Immature natural killer cell (primary cell): ENCODE data around the gene IPCEF1. TPM values are rescaled to one million over a fixed set of nuclear protein-coding genes. Genes with fewer than 3 reads are reported as not detected.

ENCODE experiments used
- DNase-seq, 3 donors: peaks; one replicate each; pipeline ENCODE4 v3.0.0; 2022; ENCODE audit warnings: mixed read lengths in 1 of 3
- H3K27ac Mint-ChIP-seq, 6 donors: one replicate each; pipeline ENCODE4 v1.8.0; 2020; ENCODE audit warnings: mixed read lengths in 6 of 6, mild to moderate bottlenecking in 5 of 6, inconsistent platforms in 4 of 6, moderate library complexity in 3 of 6
- H3K27me3 Mint-ChIP-seq, 3 donors: one replicate each; pipeline ENCODE4 v1.8.0; 2020 to 2021; ENCODE audit warnings: low read depth in 3 of 3, mild to moderate bottlenecking in 3 of 3, mixed read lengths in 3 of 3, moderate library complexity in 3 of 3, inconsistent platforms in 1 of 3
- H3K36me3 Mint-ChIP-seq, 3 donors: one replicate each; pipeline ENCODE4 v1.8.0; 2020; ENCODE audit warnings: mixed read lengths in 3 of 3, inconsistent platforms in 2 of 3, mild to moderate bottlenecking in 2 of 3
- H3K4me1 Mint-ChIP-seq, 2 donors: one replicate each; pipeline ENCODE4 v1.8.0; 2020; ENCODE audit warnings: inconsistent platforms in 2 of 2, mild to moderate bottlenecking in 2 of 2, mixed read lengths in 2 of 2, moderate library complexity in 1 of 2
- H3K4me3 Mint-ChIP-seq, 5 donors: one replicate each; pipeline ENCODE4 v1.8.0; 2020; ENCODE audit warnings: mild to moderate bottlenecking in 5 of 5, mixed read lengths in 5 of 5, inconsistent platforms in 3 of 5, moderate library complexity in 3 of 5
- H3K9me3 Mint-ChIP-seq, 6 donors: one replicate each; pipeline ENCODE4 v1.8.0; 2020; ENCODE audit warnings: mild to moderate bottlenecking in 6 of 6, mixed read lengths in 6 of 6, inconsistent platforms in 4 of 6, moderate library complexity in 3 of 6
- polyA plus RNA-seq, 3 donors: library from polyadenylated mRNA; unstranded; fragments of 300-500 nt; fragmentation: Illumina TruSeq; gene quantifications; one replicate each; pipeline ENCODE4 v1.2.3, GENCODE V29; 2021

The IPCEF1 gene
- polyA plus RNA-seq, 3 donors from 2014 or later, result 31.2 to 54.3 (median 35.2) TPM

DNA sequence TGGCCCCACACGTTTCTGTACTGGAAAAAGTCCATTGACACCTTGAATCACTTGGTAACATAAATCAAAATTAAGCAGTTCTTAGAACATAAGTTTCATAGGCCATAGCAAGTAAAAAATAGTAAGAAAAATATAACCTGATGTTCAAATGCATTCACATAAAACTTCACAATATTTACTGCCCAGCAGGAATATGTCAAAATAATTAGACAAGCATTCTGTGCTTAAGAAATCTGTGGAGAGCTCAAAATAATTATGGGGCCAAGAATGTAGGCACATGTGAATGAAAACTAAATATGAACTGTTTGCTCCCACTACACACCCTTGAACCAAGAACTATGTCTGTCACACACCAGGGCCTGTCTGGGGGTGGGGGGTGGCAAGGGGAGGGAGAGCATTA lies 70.8 kb downstream of the IPCEF1 start:
- H3K27me3 Mint-ChIP-seq, result peaks cover 0 to 1% (median 0%) of the 10 kb centered on the region in 3 donors
- H3K27ac Mint-ChIP-seq, result no peak overlapping the region
- H3K4me3 Mint-ChIP-seq, result no peak overlapping the region
- no peaks in the 10 kb centered on the region for H3K9me3 Mint-ChIP-seq
- no peak for DNase-seq
- H3K4me1 Mint-ChIP-seq, result peaks cover 0 to 5% of the 10 kb centered on the region in 2 donors
- H3K36me3 Mint-ChIP-seq, result no peaks in the 10 kb centered on the region

DNA sequence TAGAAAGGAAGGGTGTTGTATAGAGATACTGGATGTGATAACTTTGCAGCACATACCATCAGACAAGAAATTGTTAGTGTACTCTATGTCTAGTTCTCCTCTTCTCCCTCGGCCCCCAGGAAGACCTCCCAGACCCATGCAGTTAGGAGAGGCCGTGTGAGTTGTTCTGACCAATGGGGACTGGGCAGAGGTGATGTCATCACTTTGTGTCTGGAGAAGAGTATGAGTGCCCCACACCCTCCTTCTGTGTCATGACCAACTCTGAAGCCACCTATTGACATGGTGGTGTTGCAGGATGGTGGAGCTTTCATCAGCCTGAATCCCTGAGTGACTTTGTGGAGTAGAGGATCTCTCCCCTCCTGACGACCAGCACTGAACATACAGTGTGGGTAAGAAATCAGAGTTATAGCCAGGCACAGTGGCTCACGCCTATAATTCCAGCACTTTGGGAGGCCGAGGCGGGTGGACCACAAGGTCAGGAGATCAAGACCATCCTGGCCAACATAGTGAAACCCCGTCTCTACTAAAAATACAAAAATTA lies 72.2 kb downstream of the IPCEF1 start:
- H3K36me3 Mint-ChIP-seq, result no peaks in the 10 kb centered on the region
- H3K4me1 Mint-ChIP-seq, result peaks cover 0 to 5% of the 10 kb centered on the region in 2 donors
- no peak for DNase-seq
- no peak overlapping the region for H3K4me3 Mint-ChIP-seq
- no peaks in the 10 kb centered on the region for H3K27me3 Mint-ChIP-seq
- no peaks in the 10 kb centered on the region for H3K9me3 Mint-ChIP-seq
- no peak overlapping the region for H3K27ac Mint-ChIP-seq

GRCh38 chr6:154280521-154280920 lies 76.1 kb downstream of the IPCEF1 start:
- no peak overlapping the region for H3K4me3 Mint-ChIP-seq
- no peaks in the 10 kb centered on the region for H3K36me3 Mint-ChIP-seq
- no peak overlapping the region for H3K27ac Mint-ChIP-seq
- peaks cover 0 to 3% (median 2%) of the 10 kb centered on the region in 3 donors for H3K27me3 Mint-ChIP-seq
- no peaks in the 10 kb centered on the region for H3K9me3 Mint-ChIP-seq
- H3K4me1 Mint-ChIP-seq, result peaks cover 13 to 22% of the 10 kb centered on the region in 2 donors
- DNase-seq, result no peak

DNA sequence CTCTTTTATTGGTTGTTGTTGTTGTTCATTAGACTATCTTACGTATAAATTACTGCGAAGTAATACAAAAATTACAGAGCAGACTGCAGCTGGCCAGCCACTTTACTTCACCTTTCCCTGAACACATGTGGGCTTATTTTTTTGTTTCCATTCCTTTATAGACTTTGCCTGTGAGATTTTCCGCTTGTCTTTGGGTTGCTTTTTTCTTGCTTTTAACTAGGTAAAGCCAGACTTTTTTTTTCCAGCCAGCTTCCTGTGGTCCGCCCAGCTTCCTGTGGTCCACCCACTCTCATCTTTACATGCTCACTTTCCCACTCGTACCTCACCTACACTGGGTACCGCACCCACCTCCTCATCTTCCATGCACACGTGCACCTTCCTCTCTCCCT lies 79.0 kb downstream of the IPCEF1 start:
- no peak for DNase-seq
- Mint-ChIP-seq H3K9me3 (no peaks in the 10 kb centered on the region), H3K4me1 (peaks cover 16 to 22% of the 10 kb centered on the region in 2 donors), H3K27ac (peak overlapping the region in 5 of 6 donors; percentile 38 to 73 (median 60)), H3K27me3 (peaks cover 2 to 3% (median 2%) of the 10 kb centered on the region in 3 donors), H3K4me3 (peak overlapping the region; percentile 54 to 79 (median 75)), H3K36me3 (no peaks in the 10 kb centered on the region)

DNA sequence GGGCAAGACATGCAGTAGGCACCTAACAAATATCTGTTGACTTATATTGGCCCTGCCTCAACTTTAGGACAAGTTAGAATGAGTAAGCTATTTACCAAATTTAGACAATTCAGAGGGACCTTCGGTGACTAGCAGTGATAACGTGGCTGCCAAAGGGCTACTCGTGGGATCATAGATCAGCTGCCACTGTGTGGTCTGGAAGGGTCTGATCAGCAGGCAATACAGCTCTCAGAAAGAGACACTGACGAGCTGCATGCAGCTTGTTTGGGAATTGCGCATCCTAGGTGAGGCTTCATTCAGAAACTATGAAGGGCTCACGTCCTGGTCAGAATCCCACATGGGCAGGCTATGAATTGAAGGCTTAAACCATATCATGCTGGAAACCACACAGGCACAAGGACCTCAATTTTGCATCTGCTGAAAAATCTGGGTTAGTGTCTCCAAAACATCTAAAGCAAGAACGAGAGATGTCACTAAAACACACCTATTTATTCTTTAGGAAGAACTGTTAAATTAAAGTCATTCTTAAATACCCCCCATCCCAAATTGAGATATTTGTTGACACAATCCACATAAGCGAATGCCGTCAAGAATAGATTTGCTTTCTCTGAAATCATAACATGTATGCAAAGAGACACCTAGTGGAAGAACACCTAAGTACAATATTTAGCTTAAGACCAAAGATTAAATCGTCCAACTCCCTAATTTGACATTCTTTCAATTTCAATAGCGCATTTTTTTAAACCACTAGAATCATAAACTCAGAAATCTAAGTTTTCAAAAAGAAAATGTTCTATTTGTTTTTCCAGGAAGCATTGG lies 79.6 kb downstream of the IPCEF1 start:
- Mint-ChIP-seq H3K4me1 (peaks cover 16 to 22% of the 10 kb centered on the region in 2 donors), H3K4me3 (peak overlapping the region; percentile 54 to 79 (median 75)), H3K27ac (peak overlapping the region in 3 of 6 donors; percentile 5 to 60 (median 46)), H3K27me3 (peaks cover 2 to 3% (median 2%) of the 10 kb centered on the region in 3 donors), H3K36me3 (no peaks in the 10 kb centered on the region), H3K9me3 (no peaks in the 10 kb centered on the region)
- peak; percentile 40 to 57 (median 56) for DNase-seq

DNA sequence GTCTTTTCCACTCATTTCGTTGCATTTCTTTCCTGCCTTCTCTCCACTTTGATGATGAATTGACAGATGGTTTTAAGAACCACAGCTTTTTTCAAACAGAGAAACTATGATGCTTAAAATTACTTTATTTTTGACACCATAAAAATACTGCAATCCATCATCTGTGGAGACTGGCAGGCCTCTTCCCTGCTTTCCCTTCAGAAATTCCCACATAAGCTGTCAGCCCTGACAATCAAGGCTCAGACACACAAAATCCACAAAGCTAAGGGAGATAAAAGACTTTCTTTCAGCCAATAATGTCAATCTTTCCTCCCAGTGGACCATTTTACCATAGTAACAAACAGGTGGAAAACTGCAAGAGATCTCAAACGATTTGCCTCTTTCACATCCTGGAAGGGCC lies 82.4 kb downstream of the IPCEF1 start:
- H3K4me1 Mint-ChIP-seq, result peaks cover 16 to 22% of the 10 kb centered on the region in 2 donors
- no peaks in the 10 kb centered on the region for H3K9me3 Mint-ChIP-seq
- H3K36me3 Mint-ChIP-seq, result no peaks in the 10 kb centered on the region
- H3K27ac Mint-ChIP-seq, result no peak overlapping the region
- no peak for DNase-seq
- no peak overlapping the region for H3K4me3 Mint-ChIP-seq
- H3K27me3 Mint-ChIP-seq, result peaks cover 2 to 3% (median 2%) of the 10 kb centered on the region in 3 donors

DNA sequence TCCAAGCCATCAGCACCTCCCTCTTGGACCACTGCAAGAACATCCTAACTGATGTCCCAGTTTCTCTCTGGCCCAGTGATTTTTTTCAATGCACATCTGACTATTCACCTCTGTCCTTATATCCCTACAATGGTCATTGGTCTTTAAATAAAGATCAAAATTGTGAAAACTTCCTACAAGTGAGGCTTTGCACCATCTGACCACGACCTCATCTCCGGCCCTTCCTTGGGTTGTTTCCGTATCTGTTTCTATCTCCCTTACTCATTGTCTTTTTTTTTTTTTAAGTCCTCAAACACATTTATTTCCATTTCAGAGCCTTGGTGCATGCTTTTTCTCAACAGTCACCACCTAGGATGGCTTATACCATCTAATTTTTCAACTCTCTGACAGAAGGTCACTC lies 88.1 kb downstream of the IPCEF1 start:
- Mint-ChIP-seq H3K9me3 (no peaks in the 10 kb centered on the region), H3K36me3 (no peaks in the 10 kb centered on the region), H3K27ac (peak overlapping the region in 1 of 6 donors; percentile 23), H3K27me3 (peaks cover 0 to 2% (median 0%) of the 10 kb centered on the region in 3 donors), H3K4me1 (peaks cover 9 to 11% of the 10 kb centered on the region in 2 donors), H3K4me3 (no peak overlapping the region)
- no peak for DNase-seq

- Mint-ChIP-seq H3K36me3 (no peaks in the 10 kb centered on the region), H3K9me3 (no peaks in the 10 kb centered on the region), H3K4me1 (peaks cover 9 to 11% of the 10 kb centered on the region in 2 donors), H3K27me3 (peaks cover 0 to 2% (median 0%) of the 10 kb centered on the region in 3 donors), H3K27ac (peak overlapping the region in 1 of 6 donors; percentile 23), H3K4me3 (no peak overlapping the region)
- DNase-seq, result no peak
Measured at GRCh38 chr6:154267508-154268106, 89.0 kb downstream of the IPCEF1 start.

- Mint-ChIP-seq H3K27me3 (peaks cover 0 to 2% (median 0%) of the 10 kb centered on the region in 3 donors), H3K36me3 (no peaks in the 10 kb centered on the region), H3K4me1 (peaks cover 16 to 17% of the 10 kb centered on the region in 2 donors), H3K27ac (no peak overlapping the region), H3K9me3 (no peaks in the 10 kb centered on the region), H3K4me3 (no peak overlapping the region)
- no peak for DNase-seq
Measured at GRCh38 chr6:154266560-154267099, 90.0 kb downstream of the IPCEF1 start.

GRCh38 chr6:154261688-154262397 lies 94.8 kb downstream of the IPCEF1 start:
- peaks cover 0 to 4% (median 0%) of the 10 kb centered on the region in 3 donors for H3K36me3 Mint-ChIP-seq
- H3K27me3 Mint-ChIP-seq, result peaks cover 0 to 3% (median 2%) of the 10 kb centered on the region in 3 donors
- DNase-seq, result no peak
- H3K27ac Mint-ChIP-seq, result peak overlapping the region in 5 of 6 donors; percentile 1 to 37 (median 13)
- H3K4me3 Mint-ChIP-seq, result peak overlapping the region in 2 of 5 donors; percentile 1 to 13
- H3K9me3 Mint-ChIP-seq, result no peaks in the 10 kb centered on the region
- H3K4me1 Mint-ChIP-seq, result peaks cover 22 to 30% of the 10 kb centered on the region in 2 donors

DNA sequence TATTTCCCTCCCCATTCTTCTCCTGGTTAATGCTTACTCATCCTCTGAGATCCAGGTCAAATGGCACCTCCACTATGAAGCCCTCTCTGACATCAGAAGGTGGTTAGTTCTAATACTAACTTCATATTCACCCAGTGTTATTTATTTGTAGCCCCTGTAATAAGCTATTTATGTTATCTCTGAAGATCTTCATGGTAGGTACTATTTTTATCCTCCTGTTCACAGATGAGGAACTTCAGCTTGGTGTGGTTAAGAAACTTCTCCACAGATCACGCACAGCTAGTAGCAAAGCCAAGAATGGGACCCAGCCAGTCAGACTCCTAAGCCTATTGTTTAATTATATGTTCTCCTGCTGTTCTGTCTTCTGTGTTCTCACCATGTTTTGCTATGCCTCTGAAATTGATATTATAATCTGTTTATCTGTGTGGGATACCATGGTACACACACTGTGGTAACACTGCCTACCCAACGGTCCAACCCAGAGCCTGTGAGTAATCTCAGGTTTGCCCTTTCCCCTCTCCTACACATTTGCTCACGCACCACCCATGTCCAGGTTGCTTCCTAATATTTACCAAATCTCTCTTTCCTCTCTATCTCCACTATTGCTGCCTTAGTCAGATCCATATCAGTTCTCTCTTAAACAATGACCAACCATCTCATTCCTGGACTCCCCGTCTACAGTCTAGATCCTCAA lies 98.4 kb downstream of the IPCEF1 start:
- peaks cover 6 to 11% (median 10%) of the 10 kb centered on the region in 3 donors for H3K36me3 Mint-ChIP-seq
- no peak for DNase-seq
- H3K4me3 Mint-ChIP-seq, result peak overlapping the region in 1 of 5 donors; percentile 4
- peaks cover 0 to 9% (median 1%) of the 10 kb centered on the region in 3 donors for H3K27me3 Mint-ChIP-seq
- H3K27ac Mint-ChIP-seq, result peak overlapping the region in 1 of 6 donors; percentile 65
- peaks cover 4 to 10% (median 6%) of the 10 kb centered on the region in 6 donors for H3K9me3 Mint-ChIP-seq
- H3K4me1 Mint-ChIP-seq, result peaks cover 22 to 31% of the 10 kb centered on the region in 2 donors

GRCh38 chr6:154257067-154257466 lies 99.5 kb downstream of the IPCEF1 start:
- Mint-ChIP-seq H3K36me3 (peaks cover 6 to 11% (median 10%) of the 10 kb centered on the region in 3 donors), H3K27ac (no peak overlapping the region), H3K9me3 (peaks cover 4 to 10% (median 6%) of the 10 kb centered on the region in 6 donors), H3K4me3 (no peak overlapping the region), H3K4me1 (peaks cover 29 to 38% of the 10 kb centered on the region in 2 donors), H3K27me3 (peaks cover 2 to 9% (median 4%) of the 10 kb centered on the region in 3 donors)
- no peak for DNase-seq
